ENCODE data around the gene CAD. TPM values are rescaled to one million over a fixed set of nuclear protein-coding genes. Genes with fewer than 3 reads are reported as not detected.

Gene CAD
- total RNA-seq, 1 donor from 2014 or later, result 28.8 TPM

DNA sequence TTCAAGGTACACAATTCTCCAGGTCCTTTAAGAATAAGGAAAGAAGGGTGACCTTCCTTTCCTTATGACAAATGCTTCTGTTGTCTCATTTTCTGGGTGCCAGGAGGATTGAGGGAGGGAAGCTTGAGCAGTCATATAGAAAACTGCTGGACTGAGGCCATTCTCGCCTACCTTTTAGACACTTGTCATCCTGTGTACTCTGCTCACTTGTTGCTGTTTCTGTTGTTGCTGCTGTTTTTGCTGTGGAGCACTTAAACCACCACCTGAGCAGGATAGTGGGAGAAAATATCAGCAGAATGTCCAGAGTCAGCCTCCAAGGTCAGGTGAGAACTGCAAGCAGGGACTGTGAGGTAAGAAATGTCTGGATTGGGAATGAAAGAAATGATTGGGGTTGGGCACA is 60.8 kb downstream of the CAD start:
- DNase-seq, result no peak
- intact Hi-C loops (cut with DNase I), result no loop called here
- peaks cover 8% of the 10 kb centered on the region for H3K4me1 ChIP-seq
- TF ChIP-seq, protein P1, sequence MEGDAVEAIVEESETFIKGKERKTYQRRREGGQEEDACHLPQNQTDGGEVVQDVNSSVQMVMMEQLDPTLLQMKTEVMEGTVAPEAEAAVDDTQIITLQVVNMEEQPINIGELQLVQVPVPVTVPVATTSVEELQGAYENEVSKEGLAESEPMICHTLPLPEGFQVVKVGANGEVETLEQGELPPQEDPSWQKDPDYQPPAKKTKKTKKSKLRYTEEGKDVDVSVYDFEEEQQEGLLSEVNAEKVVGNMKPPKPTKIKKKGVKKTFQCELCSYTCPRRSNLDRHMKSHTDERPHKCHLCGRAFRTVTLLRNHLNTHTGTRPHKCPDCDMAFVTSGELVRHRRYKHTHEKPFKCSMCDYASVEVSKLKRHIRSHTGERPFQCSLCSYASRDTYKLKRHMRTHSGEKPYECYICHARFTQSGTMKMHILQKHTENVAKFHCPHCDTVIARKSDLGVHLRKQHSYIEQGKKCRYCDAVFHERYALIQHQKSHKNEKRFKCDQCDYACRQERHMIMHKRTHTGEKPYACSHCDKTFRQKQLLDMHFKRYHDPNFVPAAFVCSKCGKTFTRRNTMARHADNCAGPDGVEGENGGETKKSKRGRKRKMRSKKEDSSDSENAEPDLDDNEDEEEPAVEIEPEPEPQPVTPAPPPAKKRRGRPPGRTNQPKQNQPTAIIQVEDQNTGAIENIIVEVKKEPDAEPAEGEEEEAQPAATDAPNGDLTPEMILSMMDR (IDR thresholded peaks at IDR 0.05), result no peak
- H3K9me3 ChIP-seq, result no peaks in the 10 kb centered on the region
- no peak overlapping the region for H3K4me3 ChIP-seq
- ATAC-seq, result no peak
- H3K27me3 ChIP-seq (ENCODE audit: low read depth), result peaks cover 4% of the 10 kb centered on the region
- H3K27ac ChIP-seq, result no peak overlapping the region
- no peaks in the 10 kb centered on the region for H3K36me3 ChIP-seq

DNA sequence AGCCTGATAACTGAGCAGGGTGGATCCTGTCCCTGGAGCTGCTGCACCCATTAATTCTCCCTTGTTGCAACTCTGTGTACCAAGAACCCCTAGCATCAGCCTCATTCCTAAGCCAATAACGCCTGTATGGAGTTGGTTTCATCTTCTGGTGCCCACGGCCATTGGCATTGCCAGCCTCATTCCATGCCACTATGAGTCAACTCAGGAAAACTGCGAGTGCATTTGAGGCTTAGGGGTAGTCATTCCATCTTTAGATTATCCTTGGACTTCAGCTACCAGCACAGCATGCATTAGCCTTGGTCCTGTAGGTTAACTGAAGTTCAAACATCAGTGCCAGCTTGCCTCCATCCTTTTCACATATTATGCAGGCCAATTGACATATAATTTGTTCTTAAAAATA is 63.7 kb downstream of the CAD start:
- H3K4me1 ChIP-seq, result peaks cover 8% of the 10 kb centered on the region
- TF ChIP-seq, protein P1 (IDR thresholded peaks at IDR 0.05), result no peak
- no peaks in the 10 kb centered on the region for H3K36me3 ChIP-seq
- H3K9me3 ChIP-seq, result no peaks in the 10 kb centered on the region
- no peak overlapping the region for H3K4me3 ChIP-seq
- H3K27me3 ChIP-seq (ENCODE audit: low read depth), result peaks cover 10% of the 10 kb centered on the region
- intact Hi-C loops (cut with DNase I), result no loop called here
- ATAC-seq (no peak), DNase-seq (no peak)
- H3K27ac ChIP-seq, result no peak overlapping the region

DNA sequence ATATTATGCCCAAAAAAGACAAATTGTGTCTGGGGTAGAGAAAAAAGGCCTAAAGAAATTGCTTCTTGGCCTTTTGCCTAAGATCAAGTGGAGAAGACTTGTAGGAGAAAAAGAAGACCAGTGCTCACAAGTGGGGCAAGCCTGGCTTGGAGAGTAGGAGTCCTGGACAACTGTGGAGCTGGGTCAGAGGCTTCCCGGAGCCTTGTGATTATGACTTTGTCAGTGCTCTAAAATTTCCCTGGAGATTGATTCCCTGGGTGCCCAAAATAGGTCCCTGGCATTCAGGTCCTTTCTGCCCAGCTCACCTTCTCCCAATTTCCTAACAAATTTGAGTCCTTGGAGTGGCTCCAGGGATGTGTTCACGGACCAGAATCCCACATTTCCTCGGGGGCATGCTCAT is 64.3 kb downstream of the CAD start:
- no peak overlapping the region for H3K27ac ChIP-seq
- H3K27me3 ChIP-seq (ENCODE audit: low read depth), result peaks cover 10% of the 10 kb centered on the region
- no peaks in the 10 kb centered on the region for H3K9me3 ChIP-seq
- H3K4me1 ChIP-seq, result peaks cover 8% of the 10 kb centered on the region
- H3K4me3 ChIP-seq, result no peak overlapping the region
- intact Hi-C loops (cut with DNase I), result no loop called here
- ATAC-seq (no peak), DNase-seq (no peak)
- no peaks in the 10 kb centered on the region for H3K36me3 ChIP-seq
- TF ChIP-seq, protein P1 (IDR thresholded peaks at IDR 0.05), result no peak

DNA sequence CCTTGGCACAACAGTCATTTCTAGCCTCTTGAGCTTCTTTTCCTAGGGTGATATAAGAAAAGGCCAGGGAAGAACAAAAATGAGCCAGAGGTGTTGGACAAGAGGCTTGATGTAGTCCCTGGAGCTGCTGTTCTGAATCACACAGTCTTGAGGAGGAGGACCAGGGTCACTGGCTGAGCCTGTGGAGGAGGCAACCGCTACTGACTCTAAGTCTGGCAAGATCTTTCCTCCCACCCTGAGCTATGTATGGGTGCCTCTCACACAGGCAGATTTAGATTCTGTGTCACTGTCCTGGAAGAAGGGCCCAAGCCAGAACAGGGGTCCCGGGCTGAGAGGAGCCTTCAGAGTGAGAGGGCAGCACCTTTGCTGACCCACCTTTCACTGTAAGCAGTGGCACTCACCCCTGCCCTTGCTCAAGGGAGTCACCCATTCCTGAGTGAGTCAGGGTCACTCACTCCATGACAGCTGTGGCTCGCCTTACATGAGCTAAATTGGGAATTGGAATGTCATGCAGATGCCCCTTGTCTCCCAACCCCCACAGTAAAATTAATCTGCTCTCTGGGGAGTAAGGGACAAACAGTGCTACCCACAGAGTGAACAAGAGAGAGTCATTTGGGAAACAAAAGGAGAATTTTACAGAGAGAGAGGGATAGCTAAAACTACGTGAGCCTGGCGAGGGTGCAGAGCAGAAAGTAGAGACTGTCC is 64.8 kb downstream of the CAD start, which contains the start of gene TRIM54:
Gene TRIM54, plus strand, starts transcription at position 575 of the 705 bp plus-strand sequence. CDS start 303 bp downstream, outside the sequence.
- intact Hi-C loops (cut with DNase I), result no loop called here
- ATAC-seq (no peak), DNase-seq (no peak)
- H3K9me3 ChIP-seq, result no peaks in the 10 kb centered on the region
- H3K4me1 ChIP-seq, result peaks cover 8% of the 10 kb centered on the region
- H3K4me3 ChIP-seq, result no peak within 1 kb of the TSS
- TF ChIP-seq, protein P1 (IDR thresholded peaks at IDR 0.05), result no peak
- H3K27me3 ChIP-seq (ENCODE audit: low read depth), result peaks cover 10% of the 10 kb centered on the region
- H3K27ac ChIP-seq, result no peak within 1 kb of the TSS
- no peaks in the 10 kb centered on the region for H3K36me3 ChIP-seq

DNA sequence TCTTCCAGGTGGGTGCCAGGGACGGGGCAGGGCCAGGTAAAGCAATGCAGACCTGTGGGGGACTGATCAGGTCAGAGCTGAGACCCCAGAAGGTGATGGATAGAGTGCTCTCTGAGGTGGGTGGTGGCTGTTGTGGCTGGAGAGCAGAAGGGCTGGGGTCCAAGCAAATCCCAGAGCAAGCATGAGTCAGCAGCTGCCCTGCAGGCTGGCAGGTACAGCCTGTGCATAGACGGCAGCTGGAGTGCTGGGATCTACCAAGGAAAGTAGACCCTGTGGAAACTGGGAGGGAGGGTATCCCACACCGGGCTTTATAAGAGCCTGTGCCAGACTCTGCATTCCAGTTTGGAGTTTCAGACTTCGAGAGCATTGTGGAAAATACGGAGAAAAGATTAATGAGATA is 65.7 kb downstream of the CAD start:
- H3K27me3 ChIP-seq (ENCODE audit: low read depth), result peaks cover 10% of the 10 kb centered on the region
- no peak for ATAC-seq
- intact Hi-C loops (cut with DNase I), result no loop called here
- no peak overlapping the region for H3K27ac ChIP-seq
- H3K36me3 ChIP-seq, result no peaks in the 10 kb centered on the region
- no peak for DNase-seq
- H3K9me3 ChIP-seq, result no peaks in the 10 kb centered on the region
- TF ChIP-seq, protein P1 (IDR thresholded peaks at IDR 0.05), result no peak
- H3K4me1 ChIP-seq, result peaks cover 8% of the 10 kb centered on the region
- no peak overlapping the region for H3K4me3 ChIP-seq
